Dendritic cell treated with granulocyte-macrophage colony-stimulating factor and Interleukin-4, amounts not matched to agents 40 ng/mL and 50 ng/mL, for 4 days (primary cell): ENCODE measurements around the gene TP53I11.

Experiments
- H3K27ac Mint-ChIP-seq: one replicate; pipeline ENCODE4 v1.8.0; 2022; ENCODE audit warnings: mild to moderate bottlenecking, mixed read lengths
- H3K27me3 Mint-ChIP-seq: one replicate; pipeline ENCODE4 v1.8.0; 2022; ENCODE audit warnings: mild to moderate bottlenecking, mixed read lengths
- H3K36me3 Mint-ChIP-seq: one replicate; pipeline ENCODE4 v1.8.0; 2022; ENCODE audit warnings: low read depth, mixed read lengths
- H3K4me1 Mint-ChIP-seq: one replicate; pipeline ENCODE4 v1.8.0; 2022; ENCODE audit warnings: low read depth, mixed read lengths
- H3K4me3 Mint-ChIP-seq: one replicate; pipeline ENCODE4 v1.8.0; 2022; ENCODE audit warnings: mild to moderate bottlenecking, moderate library complexity, mixed read lengths
- H3K9me3 Mint-ChIP-seq: one replicate; pipeline ENCODE4 v1.8.0; 2022; ENCODE audit warnings: mixed read lengths
- intact Hi-C: fragments of 100-400 bp; cut with micrococcal nuclease; formaldehyde crosslinking; loops from one replicate; pipeline ENCODE4 v1.15.0; 2022

TP53I11 gene

DNA sequence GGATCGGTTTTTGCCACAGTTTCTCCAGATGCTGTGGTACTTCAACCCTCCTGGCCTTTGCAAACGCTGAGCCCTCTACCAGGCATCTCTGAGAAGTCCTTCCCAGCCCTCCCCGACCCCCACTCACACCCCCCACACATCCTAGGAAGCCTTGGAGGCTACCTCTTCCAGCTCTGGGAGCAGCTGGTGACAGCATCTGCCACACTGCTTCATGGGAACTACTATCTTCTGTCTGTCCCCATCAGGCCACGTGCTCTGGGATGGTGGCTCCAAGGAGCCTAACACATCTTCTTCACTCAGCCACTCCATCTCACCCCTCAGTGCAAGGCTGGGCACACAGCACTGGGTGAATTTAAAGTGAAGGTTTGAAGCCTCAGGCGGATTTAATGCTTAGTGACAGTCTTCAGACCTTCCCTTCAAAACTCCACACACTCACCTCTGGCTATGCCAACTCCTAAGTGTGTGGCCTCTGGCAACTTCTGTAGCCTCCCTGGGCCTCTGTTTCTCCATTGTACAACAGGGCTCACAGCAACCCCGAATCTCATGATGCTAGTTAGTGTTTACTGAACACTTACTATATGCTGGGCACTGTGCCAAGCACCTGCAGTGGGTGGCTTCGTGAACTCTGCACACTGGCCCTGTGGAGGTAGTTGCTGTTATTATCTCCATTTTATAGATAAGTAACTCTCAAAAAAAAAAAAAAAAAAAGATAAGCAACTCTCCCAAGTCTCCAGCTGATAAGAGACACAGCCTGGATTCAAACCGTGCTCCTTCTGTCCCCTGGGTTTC lies 7.3 kb upstream of the TP53I11 start:
- Mint-ChIP-seq H3K27me3 (peaks cover 2% of the 10 kb centered on the region), H3K27ac (no peak overlapping the region), H3K36me3 (no peaks in the 10 kb centered on the region), H3K4me1 (peaks cover 36% of the 10 kb centered on the region), H3K4me3 (no peak overlapping the region), H3K9me3 (no peaks in the 10 kb centered on the region)
- intact Hi-C loops: loop anchor here (10.0 kb wide), 1 partner anchor 67 kb away; no protein-coding TSS in a partner anchor

GRCh38 chr11:44957040-44957515 lies 6.4 kb upstream of the TP53I11 start:
- H3K4me3 Mint-ChIP-seq: no peak overlapping the region
- intact Hi-C loops: loop anchor here (10.0 kb wide), 1 partner anchor 68 kb away; no protein-coding TSS in a partner anchor

DNA sequence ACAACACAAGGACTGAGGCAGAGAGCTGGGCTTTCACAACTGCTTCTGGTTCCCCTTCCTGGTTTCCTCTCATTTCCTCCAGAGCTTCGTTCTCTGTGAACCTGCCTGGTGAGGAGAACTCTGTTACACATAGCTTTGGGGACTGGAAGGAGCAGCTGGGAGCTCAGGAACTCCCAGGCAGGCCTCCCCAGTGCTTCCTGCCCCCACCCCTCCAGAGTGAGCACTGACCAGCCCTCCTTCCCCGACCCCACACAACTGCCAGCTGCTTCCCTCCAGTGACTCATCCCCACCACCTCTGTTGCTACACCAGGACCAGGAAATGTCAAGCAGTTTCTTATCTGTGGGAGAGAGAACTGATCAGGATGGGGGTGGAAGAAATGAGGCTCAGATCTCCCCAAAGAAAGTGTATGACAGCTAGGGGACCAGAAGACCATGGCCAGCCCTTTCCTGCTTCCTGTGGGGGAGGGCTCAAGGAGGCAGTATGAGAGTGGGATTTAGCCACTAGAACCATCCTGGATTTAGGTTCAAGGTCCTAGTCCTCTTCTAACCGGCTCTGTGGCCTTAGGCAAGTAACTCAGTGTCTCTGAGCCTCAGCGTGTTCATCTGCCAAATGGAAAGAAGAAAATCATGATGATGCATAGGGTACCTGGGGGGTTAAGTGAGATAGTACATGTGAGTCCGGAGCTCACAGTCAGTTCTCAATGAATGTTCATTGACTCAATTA lies 4.5 kb upstream of the TP53I11 start:
- H3K27ac Mint-ChIP-seq: peak overlapping the region; percentile 53
- H3K4me1 Mint-ChIP-seq: peaks cover 36% of the 10 kb centered on the region
- peaks cover 2% of the 10 kb centered on the region for H3K27me3 Mint-ChIP-seq
- H3K9me3 Mint-ChIP-seq: no peaks in the 10 kb centered on the region
- intact Hi-C loops: loop anchor here (10.0 kb wide), 1 partner anchor 70 kb away; no protein-coding TSS in a partner anchor
- H3K36me3 Mint-ChIP-seq: no peaks in the 10 kb centered on the region
- H3K4me3 Mint-ChIP-seq: no peak overlapping the region

More at GRCh38 chr11:44957040-44957515, 6.4 kb upstream of the TP53I11 start:
- Mint-ChIP-seq H3K27ac (no peak overlapping the region), H3K9me3 (no peaks in the 10 kb centered on the region), H3K36me3 (no peaks in the 10 kb centered on the region), H3K27me3 (peaks cover 2% of the 10 kb centered on the region), H3K4me1 (peaks cover 36% of the 10 kb centered on the region)

DNA sequence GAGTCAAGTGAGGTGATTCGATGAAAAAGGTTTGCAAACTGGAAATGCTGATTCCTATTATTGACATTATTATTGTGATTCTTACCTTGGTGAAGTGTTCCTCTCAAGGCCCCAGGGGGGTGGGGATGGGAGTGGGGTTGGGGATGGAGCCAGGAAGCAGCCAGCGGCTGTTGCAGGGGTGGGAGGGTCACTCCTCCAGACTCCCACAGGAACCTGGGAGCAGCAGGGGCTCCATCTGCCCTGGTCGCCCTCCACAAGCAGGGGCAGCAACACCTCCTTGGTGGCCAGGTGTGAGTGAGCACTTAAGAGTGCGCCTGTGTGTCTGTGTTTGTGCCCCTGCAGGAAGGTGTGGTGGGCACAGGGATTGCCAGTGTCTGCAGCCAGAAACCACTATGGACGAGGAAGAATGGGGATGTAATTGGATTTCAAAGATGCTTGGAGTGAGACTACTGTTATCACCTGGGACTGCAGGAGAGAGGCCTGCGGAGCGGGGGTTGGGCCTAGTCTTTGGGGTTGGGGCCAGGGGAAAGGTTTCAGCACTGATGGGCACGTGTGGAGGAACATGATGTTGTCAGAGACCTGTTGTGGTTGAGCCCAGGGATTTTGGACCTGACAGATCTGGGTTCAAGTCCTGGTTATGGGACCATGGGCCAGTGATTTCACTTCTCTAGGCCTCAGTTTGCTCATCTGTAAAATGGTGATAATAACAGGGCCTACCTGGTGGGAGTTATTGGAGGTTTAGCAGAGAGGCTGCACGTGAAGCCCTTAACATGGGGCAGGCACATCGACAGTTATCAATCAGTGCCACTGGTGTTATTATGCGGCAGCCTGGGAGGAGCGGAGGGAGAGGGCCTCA lies 3.6 kb upstream of the TP53I11 start:
- peak overlapping the region; percentile 53 for H3K27ac Mint-ChIP-seq
- H3K4me1 Mint-ChIP-seq: peaks cover 40% of the 10 kb centered on the region
- no peak overlapping the region for H3K4me3 Mint-ChIP-seq
- intact Hi-C loops: loop anchor here (10.0 kb wide), 1 partner anchor 71 kb away; no protein-coding TSS in a partner anchor
- no peaks in the 10 kb centered on the region for H3K9me3 Mint-ChIP-seq
- no peaks in the 10 kb centered on the region for H3K36me3 Mint-ChIP-seq
- peaks cover 8% of the 10 kb centered on the region for H3K27me3 Mint-ChIP-seq

DNA sequence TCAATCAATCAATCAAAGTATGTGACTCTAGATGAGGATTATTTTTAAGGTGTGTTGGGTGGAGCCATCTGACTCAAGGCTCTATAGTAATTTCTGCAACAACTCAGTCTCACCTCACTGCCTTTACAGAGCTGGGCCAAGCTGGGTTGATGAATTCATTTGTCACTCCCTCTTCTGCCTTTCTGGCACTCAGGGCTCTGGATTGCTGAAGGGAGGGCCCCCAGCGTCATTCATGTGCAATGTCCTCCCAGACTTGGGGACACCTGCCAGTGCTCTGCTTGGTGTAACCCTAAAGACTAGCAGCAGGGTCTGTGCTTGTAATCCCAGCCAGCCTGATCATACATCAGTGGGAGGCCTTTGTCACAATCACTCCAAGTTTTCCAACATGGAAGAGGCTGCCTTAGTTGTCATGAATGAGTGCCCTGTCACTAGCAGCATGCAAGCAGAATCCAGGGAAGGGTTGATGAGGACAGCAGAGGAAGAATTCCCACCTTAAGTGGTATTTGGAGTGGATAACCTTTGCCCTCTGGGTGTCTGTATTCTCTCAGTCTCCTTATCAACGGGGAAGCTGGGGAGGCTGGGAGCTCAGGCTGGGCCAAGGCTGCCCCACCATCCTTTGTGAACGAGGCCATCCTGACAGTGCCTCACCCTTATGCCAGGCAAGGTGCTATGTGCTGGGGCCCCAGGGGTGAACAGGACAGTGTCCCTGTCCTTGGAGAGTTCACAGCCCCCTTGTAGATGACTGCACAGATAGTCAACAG lies 2.0 kb upstream of the TP53I11 start:
- H3K4me3 Mint-ChIP-seq: no peak overlapping the region
- no peak overlapping the region for H3K27ac Mint-ChIP-seq
- no peaks in the 10 kb centered on the region for H3K9me3 Mint-ChIP-seq
- H3K27me3 Mint-ChIP-seq: peaks cover 17% of the 10 kb centered on the region
- H3K36me3 Mint-ChIP-seq: no peaks in the 10 kb centered on the region
- H3K4me1 Mint-ChIP-seq: peaks cover 56% of the 10 kb centered on the region
- intact Hi-C loops: loop anchor here (10.0 kb wide), 1 partner anchor 72 kb away; no protein-coding TSS in a partner anchor

- Mint-ChIP-seq H3K9me3 (no peaks in the 10 kb centered on the region), H3K27ac (no peak overlapping the region), H3K4me1 (peaks cover 56% of the 10 kb centered on the region), H3K27me3 (peaks cover 17% of the 10 kb centered on the region), H3K4me3 (no peak overlapping the region), H3K36me3 (no peaks in the 10 kb centered on the region)
- intact Hi-C loops: loop anchor here (10.0 kb wide), 1 partner anchor 73 kb away; no protein-coding TSS in a partner anchor
These were observed 1.4 kb upstream of the TP53I11 start for GRCh38 chr11:44952082-44952481.

DNA sequence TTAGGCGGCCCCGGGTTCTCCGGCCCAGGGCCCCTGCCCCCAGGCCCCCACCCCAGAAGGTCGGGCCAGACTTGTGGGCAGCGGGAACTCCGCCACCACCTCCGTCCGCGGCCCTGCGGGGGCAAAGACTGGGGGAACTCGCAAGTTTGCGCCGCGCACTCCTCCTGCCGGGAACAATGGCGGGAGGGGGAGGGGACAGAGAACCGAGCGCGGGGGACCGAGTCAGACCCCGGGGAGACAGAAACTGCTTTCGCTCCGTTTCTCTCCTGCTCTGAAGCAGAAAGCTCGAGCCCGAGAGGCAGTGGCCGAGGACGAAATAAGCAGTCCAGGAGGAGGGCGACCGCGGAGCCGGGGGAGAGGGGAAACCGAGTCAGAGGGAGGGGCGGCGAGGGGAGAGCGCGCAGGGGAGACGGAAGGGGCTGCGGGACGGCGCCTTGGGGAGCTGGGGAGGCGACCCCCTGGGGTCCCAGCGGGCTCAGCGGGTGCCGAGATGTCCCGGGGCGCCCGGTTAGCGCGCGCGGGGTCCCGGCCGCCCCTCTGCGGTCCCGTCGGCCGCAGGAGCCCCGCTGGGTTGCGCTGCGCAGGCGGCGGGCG lies 555 bp downstream of the TP53I11 start:
- peak overlapping the region; percentile 83 for H3K4me3 Mint-ChIP-seq
- H3K36me3 Mint-ChIP-seq: no peaks in the 10 kb centered on the region
- H3K27me3 Mint-ChIP-seq: peaks cover 15% of the 10 kb centered on the region
- no peaks in the 10 kb centered on the region for H3K9me3 Mint-ChIP-seq
- H3K27ac Mint-ChIP-seq: peak overlapping the region; percentile 74
- peaks cover 46% of the 10 kb centered on the region for H3K4me1 Mint-ChIP-seq
- intact Hi-C loops: loop anchor here (10.0 kb wide), 1 partner anchor 75 kb away; no protein-coding TSS in a partner anchor

GRCh38 chr11:44949160-44950030 lies 1.3 kb downstream of the TP53I11 start:
- Mint-ChIP-seq H3K27ac (peak overlapping the region; percentile 74), H3K4me3 (peak overlapping the region; percentile 83), H3K9me3 (no peaks in the 10 kb centered on the region)

GRCh38 chr11:44948155-44948554 lies 2.5 kb downstream of the TP53I11 start:
- Mint-ChIP-seq H3K36me3 (no peaks in the 10 kb centered on the region), H3K27ac (no peak overlapping the region), H3K4me3 (no peak overlapping the region), H3K9me3 (no peaks in the 10 kb centered on the region), H3K27me3 (peaks cover 18% of the 10 kb centered on the region), H3K4me1 (peaks cover 41% of the 10 kb centered on the region)
- intact Hi-C loops: loop anchor here (5.0 kb wide), 1 partner anchor 134 kb away; no protein-coding TSS in a partner anchor

More at GRCh38 chr11:44949160-44950030, 1.3 kb downstream of the TP53I11 start:
- intact Hi-C loops: loop anchor here (5.0 to 10.0 kb wide), 2 partner anchors 75 to 133 kb away; no protein-coding TSS in a partner anchor
- Mint-ChIP-seq H3K4me1 (peaks cover 39% of the 10 kb centered on the region), H3K36me3 (no peaks in the 10 kb centered on the region), H3K27me3 (peaks cover 15% of the 10 kb centered on the region)

DNA sequence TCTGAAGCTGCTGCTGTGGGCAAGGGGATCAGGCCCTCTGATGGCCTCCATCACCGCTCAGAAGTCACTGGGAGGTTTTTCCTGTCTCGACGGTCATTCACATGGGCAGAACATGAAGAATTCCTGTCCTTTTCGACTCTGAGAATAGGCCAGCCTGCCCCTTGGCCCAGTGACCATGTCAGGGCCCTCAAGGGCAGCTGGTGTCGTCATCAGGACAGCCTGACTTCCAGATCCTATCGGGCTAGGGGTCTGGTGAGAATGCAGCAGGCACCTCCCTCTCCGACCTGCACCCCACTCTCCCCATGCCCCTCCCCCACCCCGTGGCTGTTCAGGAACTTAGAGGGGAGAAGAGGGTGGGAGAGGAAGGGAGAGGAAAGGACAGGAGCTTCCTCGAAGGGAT lies 3.6 kb downstream of the TP53I11 start:
- Mint-ChIP-seq H3K27ac (peak overlapping the region; percentile 4), H3K9me3 (no peaks in the 10 kb centered on the region), H3K4me3 (no peak overlapping the region), H3K36me3 (no peaks in the 10 kb centered on the region), H3K27me3 (peaks cover 18% of the 10 kb centered on the region), H3K4me1 (peaks cover 51% of the 10 kb centered on the region)
- intact Hi-C loops: loop anchor here (5.0 kb wide), 1 partner anchor 135 kb away; no protein-coding TSS in a partner anchor

DNA sequence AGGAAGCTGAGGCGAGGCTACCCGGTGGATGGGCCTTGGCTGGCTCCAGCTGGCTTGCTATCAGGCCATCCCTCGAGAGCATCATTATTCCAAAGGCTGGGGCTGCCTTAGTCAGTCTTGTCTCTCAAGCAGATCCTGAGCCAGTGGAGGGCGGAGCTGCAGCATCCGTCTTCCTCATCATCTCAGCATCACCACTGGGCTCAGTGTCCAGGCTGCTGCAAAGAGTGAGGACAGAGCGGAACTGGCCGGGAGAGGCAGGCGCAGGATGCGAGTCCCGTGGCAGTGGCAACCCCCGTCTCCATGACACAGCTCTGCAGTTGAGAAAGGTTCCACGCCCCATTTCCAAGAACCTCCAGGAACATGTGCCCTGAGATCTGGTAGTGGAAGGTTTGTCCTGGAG lies 4.4 kb downstream of the TP53I11 start:
- H3K9me3 Mint-ChIP-seq: no peaks in the 10 kb centered on the region
- intact Hi-C loops: loop anchor here (5.0 kb wide), 1 partner anchor 136 kb away; no protein-coding TSS in a partner anchor
- no peak overlapping the region for H3K27ac Mint-ChIP-seq
- H3K4me3 Mint-ChIP-seq: no peak overlapping the region
- H3K4me1 Mint-ChIP-seq: peaks cover 60% of the 10 kb centered on the region
- H3K27me3 Mint-ChIP-seq: peaks cover 18% of the 10 kb centered on the region
- H3K36me3 Mint-ChIP-seq: no peaks in the 10 kb centered on the region
